Measurements from ENCODE around the gene WBP2.

DNA sequence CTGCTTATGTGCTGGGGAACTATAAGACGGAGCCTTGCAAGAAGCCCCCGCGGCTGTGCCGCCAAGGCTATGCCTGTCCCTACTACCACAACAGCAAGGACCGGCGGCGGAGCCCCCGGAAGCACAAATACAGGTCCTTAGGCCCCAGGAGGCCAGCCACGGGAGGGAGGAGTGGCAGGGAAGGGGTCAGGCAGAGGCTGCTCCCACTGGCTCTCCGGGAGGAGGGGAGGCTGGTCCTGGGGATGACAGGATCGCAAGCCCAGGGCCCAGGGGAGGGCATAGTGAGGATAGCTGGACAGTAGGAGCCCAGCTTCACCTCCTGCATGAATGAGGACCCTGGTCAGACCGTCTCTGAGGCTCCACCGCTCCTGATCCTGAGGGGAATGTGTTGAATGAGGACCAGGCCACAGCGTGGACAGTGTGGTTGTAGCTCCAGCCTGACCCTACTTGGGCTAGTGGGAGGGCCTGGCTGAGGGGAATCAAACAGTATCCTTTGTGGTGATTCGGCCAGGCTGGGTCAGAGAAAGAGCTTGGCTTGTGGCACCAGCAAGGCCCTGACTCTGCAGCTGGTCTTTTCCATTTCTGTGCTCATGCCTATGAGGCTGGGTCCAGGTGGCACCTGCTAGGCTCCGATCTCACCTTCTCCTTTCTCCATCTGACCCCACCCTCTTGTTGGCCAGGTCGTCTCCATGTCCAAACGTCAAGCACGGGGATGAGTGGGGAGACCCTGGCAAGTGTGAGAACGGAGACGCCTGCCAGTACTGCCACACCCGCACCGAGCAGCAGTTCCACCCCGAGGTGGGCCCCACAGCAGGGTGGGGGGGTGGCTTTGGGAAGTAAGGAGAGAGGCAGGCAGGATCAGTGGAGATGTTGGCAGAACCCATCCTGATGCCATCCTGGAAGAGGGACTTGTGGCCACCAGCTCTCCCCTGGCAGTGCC lies 41.8 kb downstream of the WBP2 start:
- TF ChIP-seq RAD21 (conservative IDR thresholded peaks at IDR 0.05) (no peak), SMC3 (conservative IDR thresholded peaks at IDR 0.05; ENCODE audit: poor library complexity) (no peak), TAF1 (IDR thresholded peaks at IDR 0.05; ENCODE audit: low read depth) (no peak)
- TF ChIP-seq, protein P1, sequence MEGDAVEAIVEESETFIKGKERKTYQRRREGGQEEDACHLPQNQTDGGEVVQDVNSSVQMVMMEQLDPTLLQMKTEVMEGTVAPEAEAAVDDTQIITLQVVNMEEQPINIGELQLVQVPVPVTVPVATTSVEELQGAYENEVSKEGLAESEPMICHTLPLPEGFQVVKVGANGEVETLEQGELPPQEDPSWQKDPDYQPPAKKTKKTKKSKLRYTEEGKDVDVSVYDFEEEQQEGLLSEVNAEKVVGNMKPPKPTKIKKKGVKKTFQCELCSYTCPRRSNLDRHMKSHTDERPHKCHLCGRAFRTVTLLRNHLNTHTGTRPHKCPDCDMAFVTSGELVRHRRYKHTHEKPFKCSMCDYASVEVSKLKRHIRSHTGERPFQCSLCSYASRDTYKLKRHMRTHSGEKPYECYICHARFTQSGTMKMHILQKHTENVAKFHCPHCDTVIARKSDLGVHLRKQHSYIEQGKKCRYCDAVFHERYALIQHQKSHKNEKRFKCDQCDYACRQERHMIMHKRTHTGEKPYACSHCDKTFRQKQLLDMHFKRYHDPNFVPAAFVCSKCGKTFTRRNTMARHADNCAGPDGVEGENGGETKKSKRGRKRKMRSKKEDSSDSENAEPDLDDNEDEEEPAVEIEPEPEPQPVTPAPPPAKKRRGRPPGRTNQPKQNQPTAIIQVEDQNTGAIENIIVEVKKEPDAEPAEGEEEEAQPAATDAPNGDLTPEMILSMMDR (IDR thresholded peaks at IDR 0.05; ENCODE audit: poor library complexity, severe bottlenecking), result no peak
